Calu3 (cell line): ENCODE measurements around the gene C1orf232. TPM values are rescaled to one million over a fixed set of nuclear protein-coding genes. Genes with fewer than 3 reads are reported as not detected.

Source experiments
- BruUV-seq: library from RNA; stranded (reverse); fragments of 400-500 nt; replicated peaks from 2 replicates; lab custom pipeline; 2021; lab: Mats Ljungman, UMichigan
- CTCF ChIA-PET: fragments of 300-600 bp; sonication (Branson Sonifier 250); formaldehyde crosslinking; loops from one replicate; lab custom pipeline; 2022; ENCODE audit warnings: antibody characterized with exemption; lab: Charles Lee
- DNase-seq: peaks from one replicate; pipeline ENCODE4 v3.0.0; 2022
- H3K27ac Mint-ChIP-seq: one replicate; pipeline ENCODE4 v1.8.0; 2022; ENCODE audit warnings: mixed read lengths; ENCODE audit not compliant: unreplicated experiment
- H3K27me3 Mint-ChIP-seq: one replicate; pipeline ENCODE4 v1.8.0; 2022; ENCODE audit warnings: mixed read lengths; ENCODE audit not compliant: unreplicated experiment
- H3K36me3 Mint-ChIP-seq: one replicate; pipeline ENCODE4 v1.8.0; 2022; ENCODE audit warnings: mild to moderate bottlenecking, moderate library complexity, mixed read lengths; ENCODE audit not compliant: insufficient read depth, unreplicated experiment
- H3K4me1 Mint-ChIP-seq: one replicate; pipeline ENCODE4 v1.8.0; 2022; ENCODE audit warnings: mild to moderate bottlenecking, low read depth, mixed read lengths; ENCODE audit not compliant: unreplicated experiment
- H3K4me3 Mint-ChIP-seq: one replicate; pipeline ENCODE4 v1.8.0; 2022; ENCODE audit warnings: mild to moderate bottlenecking, low read depth, moderate library complexity, mixed read lengths; ENCODE audit not compliant: unreplicated experiment
- H3K9me3 Mint-ChIP-seq: one replicate; pipeline ENCODE4 v1.8.0; 2022; ENCODE audit warnings: low read depth, mixed read lengths; ENCODE audit not compliant: unreplicated experiment
- intact Hi-C: fragments of 100-400 bp; cut with micrococcal nuclease; formaldehyde crosslinking; loops from one replicate; pipeline ENCODE4 v1.10.0; 2022; ENCODE audit not compliant: unreplicated experiment
- total RNA-seq: library from RNA; stranded (reverse); gene quantifications from 2 replicates; pipeline ENCODE4 v1.2.3, GENCODE V29; 2022
- TF ChIP-seq, protein P1 (sequence below): fragments of 200-600 bp; IDR thresholded peaks from one replicate; pipeline ENCODE4 v1.8.0; 2022; ENCODE audit warnings: antibody characterized with exemption; ENCODE audit not compliant: unreplicated experiment

C1orf232 gene
- total RNA-seq, 1 experiment from 2014 or later = not detected

DNA sequence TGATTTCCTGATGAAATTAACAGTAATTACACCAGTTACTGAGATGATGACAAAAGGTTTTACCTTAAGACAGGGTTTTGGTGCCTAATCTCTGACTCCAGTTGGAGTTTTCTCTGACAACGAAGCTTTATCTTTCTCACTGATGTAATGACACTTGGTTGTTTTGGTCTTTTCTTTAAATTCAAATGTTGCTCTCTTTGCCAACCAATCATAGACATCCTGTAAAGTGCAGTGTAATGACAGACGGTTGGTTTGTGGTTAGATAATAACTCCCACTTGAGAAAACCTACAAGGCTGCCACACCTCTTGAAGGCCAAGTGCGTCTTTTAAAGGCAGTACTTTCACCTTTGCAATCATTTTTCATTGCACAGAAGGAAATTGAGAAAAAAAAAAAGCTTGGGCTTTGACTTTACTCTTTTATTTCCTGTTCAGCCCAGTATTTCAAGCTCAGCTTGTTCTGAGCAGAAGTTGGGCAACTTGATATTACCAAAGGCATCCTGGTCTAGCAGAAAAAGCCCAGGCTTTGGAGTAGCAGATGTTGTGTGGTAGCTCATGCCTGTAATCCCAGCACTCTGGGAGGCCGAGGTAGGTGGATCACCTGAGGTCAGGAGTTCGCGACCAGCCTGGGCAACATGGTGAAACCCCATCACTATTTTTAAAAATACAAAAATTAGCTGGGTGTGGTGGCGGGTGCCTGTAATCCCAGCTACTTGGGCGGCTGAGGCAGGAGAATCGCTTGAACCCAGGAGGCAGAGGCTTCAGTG is 42.3 kb downstream of the C1orf232 start:
- TF ChIP-seq, protein P1, sequence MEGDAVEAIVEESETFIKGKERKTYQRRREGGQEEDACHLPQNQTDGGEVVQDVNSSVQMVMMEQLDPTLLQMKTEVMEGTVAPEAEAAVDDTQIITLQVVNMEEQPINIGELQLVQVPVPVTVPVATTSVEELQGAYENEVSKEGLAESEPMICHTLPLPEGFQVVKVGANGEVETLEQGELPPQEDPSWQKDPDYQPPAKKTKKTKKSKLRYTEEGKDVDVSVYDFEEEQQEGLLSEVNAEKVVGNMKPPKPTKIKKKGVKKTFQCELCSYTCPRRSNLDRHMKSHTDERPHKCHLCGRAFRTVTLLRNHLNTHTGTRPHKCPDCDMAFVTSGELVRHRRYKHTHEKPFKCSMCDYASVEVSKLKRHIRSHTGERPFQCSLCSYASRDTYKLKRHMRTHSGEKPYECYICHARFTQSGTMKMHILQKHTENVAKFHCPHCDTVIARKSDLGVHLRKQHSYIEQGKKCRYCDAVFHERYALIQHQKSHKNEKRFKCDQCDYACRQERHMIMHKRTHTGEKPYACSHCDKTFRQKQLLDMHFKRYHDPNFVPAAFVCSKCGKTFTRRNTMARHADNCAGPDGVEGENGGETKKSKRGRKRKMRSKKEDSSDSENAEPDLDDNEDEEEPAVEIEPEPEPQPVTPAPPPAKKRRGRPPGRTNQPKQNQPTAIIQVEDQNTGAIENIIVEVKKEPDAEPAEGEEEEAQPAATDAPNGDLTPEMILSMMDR = no peak
- intact Hi-C loops = loop anchor here (2.0 kb wide), 1 partner anchor 16 kb away; the partner anchor contains the start of gene PDIK1L
- H3K4me3 Mint-ChIP-seq = peak overlapping the region; percentile 50
- H3K27me3 Mint-ChIP-seq = no peaks in the 10 kb centered on the region
- CTCF ChIA-PET = interaction anchor here (0.6 to 3.2 kb wide), 7 partner anchors 13 to 403 kb away, joined by 3 to 16 read pairs (median 4); partner anchors contain the start of genes CEP85 and RPS6KA1
- peak overlapping the region; percentile 96 for H3K27ac Mint-ChIP-seq
- DNase-seq = peak; percentile 66
- no TSS peak for BruUV-seq
- no peaks in the 10 kb centered on the region for H3K9me3 Mint-ChIP-seq
- peaks cover 36% of the 10 kb centered on the region for H3K4me1 Mint-ChIP-seq
- H3K36me3 Mint-ChIP-seq = peaks cover 14% of the 10 kb centered on the region

DNA sequence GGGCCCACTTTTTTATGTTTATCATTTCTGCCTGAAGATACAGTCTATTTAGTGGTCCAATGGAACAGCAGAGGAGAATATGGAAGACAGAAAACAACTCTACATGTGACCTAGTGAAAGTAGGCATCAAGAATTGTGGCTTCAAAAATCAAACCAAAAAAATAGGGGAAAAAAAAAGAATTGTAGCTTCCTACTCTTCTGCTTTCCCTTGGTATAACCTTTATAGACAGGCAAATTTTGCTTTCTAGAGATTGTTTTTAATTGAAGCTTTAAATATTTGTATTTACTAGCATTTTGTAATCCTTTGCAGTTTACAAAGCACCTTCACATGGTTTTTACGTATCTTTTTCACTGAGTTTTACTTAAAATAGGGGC is 42.8 kb downstream of the C1orf232 start:
- DNase-seq = no peak
- Mint-ChIP-seq H3K4me3 (peak overlapping the region; percentile 50), H3K27me3 (no peaks in the 10 kb centered on the region), H3K27ac (peak overlapping the region; percentile 96), H3K36me3 (peaks cover 14% of the 10 kb centered on the region), H3K9me3 (no peaks in the 10 kb centered on the region), H3K4me1 (peaks cover 36% of the 10 kb centered on the region)
- BruUV-seq = TSS peak; percentile 94
- intact Hi-C loops = loop anchor here (2.0 kb wide), 1 partner anchor 15 kb away; the partner anchor contains the start of gene PDIK1L
- CTCF ChIA-PET = interaction anchor here (0.6 to 3.2 kb wide), 5 partner anchors 13 to 282 kb away, joined by 3 to 16 read pairs (median 5); partner anchors contain the start of gene CEP85
- TF ChIP-seq, protein P1 = no peak

DNA sequence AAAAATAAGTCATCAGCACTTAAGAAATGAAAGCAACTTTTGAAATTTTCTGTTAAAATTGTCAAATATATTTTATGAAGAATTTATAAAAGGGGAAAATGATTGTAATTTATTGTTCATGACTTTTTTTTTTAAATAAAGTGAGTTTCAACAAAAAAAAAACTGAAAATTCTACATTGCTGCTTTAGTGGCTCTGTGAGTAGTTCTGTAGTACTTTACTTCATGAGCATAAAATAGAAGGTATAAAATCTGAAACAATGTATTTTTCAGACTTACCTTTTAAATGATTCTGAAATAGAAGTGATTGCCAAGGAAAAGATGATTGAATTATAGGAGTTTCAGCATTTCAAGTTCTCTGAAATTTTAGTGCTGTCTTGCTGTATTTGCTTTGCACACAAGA is 43.4 kb downstream of the C1orf232 start:
- TF ChIP-seq, protein P1 = no peak
- no peaks in the 10 kb centered on the region for H3K9me3 Mint-ChIP-seq
- DNase-seq = no peak
- no TSS peak for BruUV-seq
- no peak overlapping the region for H3K4me3 Mint-ChIP-seq
- peaks cover 14% of the 10 kb centered on the region for H3K36me3 Mint-ChIP-seq
- H3K4me1 Mint-ChIP-seq = peaks cover 36% of the 10 kb centered on the region
- intact Hi-C loops = no loop called here
- no peaks in the 10 kb centered on the region for H3K27me3 Mint-ChIP-seq
- CTCF ChIA-PET = interaction anchor here (1.5 to 1.8 kb wide), 2 partner anchors 89 to 109 kb away, joined by 4 to 7 read pairs; partner anchors contain the start of gene CEP85
- H3K27ac Mint-ChIP-seq = peak overlapping the region; percentile 96

DNA sequence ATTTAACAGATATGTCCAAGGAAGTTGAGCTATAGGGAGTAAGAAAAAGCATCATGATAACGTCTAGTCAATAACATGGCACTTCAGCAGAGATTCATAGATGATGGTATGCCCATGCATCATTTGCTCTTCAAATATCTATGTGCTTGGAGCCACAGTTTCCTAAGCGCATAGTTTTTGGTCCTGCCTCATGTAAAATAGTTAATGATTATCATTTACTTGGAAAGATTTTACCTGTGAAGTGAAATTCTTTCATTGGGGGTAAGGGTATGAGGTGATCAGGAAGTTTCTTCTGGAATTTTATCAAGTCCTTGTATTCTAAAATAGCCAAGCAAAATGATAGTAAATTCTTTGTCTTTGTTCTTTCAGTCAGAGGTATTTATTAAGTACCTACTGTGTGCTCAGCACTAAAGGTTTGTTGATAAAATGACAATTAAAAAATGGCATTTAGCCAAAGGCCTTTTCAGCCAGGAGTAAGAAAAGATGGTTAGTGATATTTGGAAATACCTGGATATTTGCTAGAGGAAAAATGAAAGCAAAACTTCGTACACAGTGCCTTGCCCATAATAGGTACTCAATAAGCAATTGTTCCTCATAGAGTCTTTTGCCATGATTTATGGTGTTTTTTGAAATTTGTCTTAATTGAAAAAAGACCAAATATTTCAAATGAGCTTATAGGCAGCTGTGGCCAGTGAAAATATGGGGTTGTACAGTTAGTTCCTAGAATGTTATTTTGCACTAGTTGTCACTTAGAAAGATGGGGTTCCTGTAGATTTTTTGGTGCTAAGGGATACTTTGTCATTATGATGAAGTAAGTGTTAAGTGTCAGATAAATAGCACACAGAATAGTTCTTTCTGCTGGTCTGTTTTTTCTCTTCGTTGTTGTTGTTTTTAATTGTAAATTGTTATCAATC is 44.1 kb downstream of the C1orf232 start:
- TF ChIP-seq, protein P1 = no peak
- peak overlapping the region; percentile 96 for H3K27ac Mint-ChIP-seq
- H3K4me3 Mint-ChIP-seq = no peak overlapping the region
- CTCF ChIA-PET = interaction anchor here (1.3 kb wide), 1 partner anchor 89 kb away, joined by 5 read pairs; no protein-coding TSS in a partner anchor
- peaks cover 16% of the 10 kb centered on the region for H3K36me3 Mint-ChIP-seq
- intact Hi-C loops = no loop called here
- BruUV-seq = no TSS peak
- no peaks in the 10 kb centered on the region for H3K27me3 Mint-ChIP-seq
- no peaks in the 10 kb centered on the region for H3K9me3 Mint-ChIP-seq
- peaks cover 36% of the 10 kb centered on the region for H3K4me1 Mint-ChIP-seq
- no peak for DNase-seq
